HepG2 (cell line): ENCODE measurements around the gene IFIT5. TPM values are rescaled to one million over a fixed set of nuclear protein-coding genes. Genes with fewer than 3 reads are reported as not detected.

Experiments
- HNRNPH1 ChIP-seq: fragments of 200-400 bp; formaldehyde crosslinking; optimal IDR thresholded peaks from 2 replicates; pipeline ENCODE3; 2017; ENCODE audit warnings: mild to moderate bottlenecking, low read depth, low read length
- NCOA1 ChIP-seq: sonication (generic); formaldehyde crosslinking; IDR thresholded peaks from 2 replicates; pipeline ENCODE4 v1.9.0; 2021; ENCODE audit warnings: missing genetic modification reagents
- PHF20 ChIP-seq: sonication (generic); formaldehyde crosslinking; IDR thresholded peaks from 2 replicates; pipeline ENCODE4 v1.5.0; 2020; ENCODE audit warnings: mild to moderate bottlenecking, missing genetic modification reagents
- PLRG1 ChIP-seq: fragments of 450-650 bp; conservative IDR thresholded peaks from 2 replicates; pipeline ENCODE4 v1.6.1; 2016
- PLSCR1 ChIP-seq: sonication (generic); formaldehyde crosslinking; IDR thresholded peaks from 2 replicates; pipeline ENCODE4 v1.5.0; 2020; ENCODE audit warnings: missing genetic modification reagents, mild to moderate bottlenecking, borderline replicate concordance
- ZFAT ChIP-seq: sonication (generic); formaldehyde crosslinking; conservative IDR thresholded peaks from 2 replicates; pipeline ENCODE4 v1.8.1; 2023; ENCODE audit warnings: missing genetic modification reagents, inconsistent platforms
- ZNF275 ChIP-seq: sonication (generic); formaldehyde crosslinking; IDR thresholded peaks from 2 replicates; pipeline ENCODE4 v1.8.0; 2022; ENCODE audit warnings: missing genetic modification reagents, mild to moderate bottlenecking, inconsistent platforms, borderline replicate concordance
- ZNF281 ChIP-seq: sonication (generic); formaldehyde crosslinking; IDR thresholded peaks from 2 replicates; pipeline ENCODE4 v1.4.0; 2020; ENCODE audit warnings: missing genetic modification reagents, borderline replicate concordance
- ZNF563 ChIP-seq: sonication (generic); formaldehyde crosslinking; IDR thresholded peaks from 2 replicates; pipeline ENCODE4 v1.8.0; 2022; ENCODE audit warnings: mild to moderate bottlenecking, moderate library complexity, missing genetic modification reagents
- ZNF598 ChIP-seq: sonication (generic); formaldehyde crosslinking; IDR thresholded peaks from 2 replicates; pipeline ENCODE4 v1.5.1; 2020; ENCODE audit warnings: mild to moderate bottlenecking, missing genetic modification reagents, borderline replicate concordance
- ZNF687 ChIP-seq: sonication (generic); formaldehyde crosslinking; IDR thresholded peaks from 2 replicates; pipeline ENCODE4 v1.5.1; 2020; ENCODE audit warnings: mild to moderate bottlenecking, missing genetic modification reagents, moderate library complexity
- ZNF749 ChIP-seq: sonication (generic); formaldehyde crosslinking; IDR thresholded peaks from 2 replicates; pipeline ENCODE4 v1.8.0; 2022; ENCODE audit warnings: mild to moderate bottlenecking, missing genetic modification reagents, moderate library complexity, borderline replicate concordance
- ZNF879 ChIP-seq: sonication (generic); formaldehyde crosslinking; IDR thresholded peaks from 2 replicates; pipeline ENCODE4 v1.8.1; 2023; ENCODE audit warnings: missing genetic modification reagents
- polyA plus RNA-seq, 8 experiments: library from polyadenylated mRNA; depleted of rRNA in 3 of 8; stranded (reverse) in 7 of 8; unstranded in 1 of 8; fragments of >200 nt; fragmentation: Illumina TruSeq in 4 of 8; extraction: Trizol in 4 of 8; gene quantifications; 2 replicates each; pipeline versions ENCODE4 v1.2.1 to v1.2.3, GENCODE V29; 2011 to 2016; ENCODE audit warnings: low read depth in 4 of 8, missing spikeins in 1 of 8, mixed read lengths in 1 of 8; ENCODE audit not compliant: insufficient read depth in 1 of 8
- total RNA-seq, 5 experiments: library from RNA; depleted of rRNA; stranded (reverse); fragments of >200 nt; fragmentation: Illumina TruSeq; extraction: Trizol; gene quantifications; 2 replicates each; pipeline ENCODE4 v1.2.3, GENCODE V29; 2016; ENCODE audit warnings: low read depth in 1 of 5
- TF ChIP-seq, protein P1 (sequence below): sonication (generic); formaldehyde crosslinking; IDR thresholded peaks from 2 replicates; pipeline ENCODE4 v1.8.0; 2022; ENCODE audit warnings: mild to moderate bottlenecking, missing genetic modification reagents, moderate library complexity
- TF ChIP-seq, protein P2 (sequence below): sonication (generic); formaldehyde crosslinking; IDR thresholded peaks from 2 replicates; pipeline ENCODE4 v1.8.0; 2022; ENCODE audit warnings: missing genetic modification reagents, mild to moderate bottlenecking, moderate library complexity, borderline replicate concordance

The IFIT5 gene
- total and polyA plus RNA-seq, 2 of the 13 experiments (the other 11 are each of a cell fraction or from before 2014, with no cell fraction given), result 2.2 to 8.3 TPM

DNA sequence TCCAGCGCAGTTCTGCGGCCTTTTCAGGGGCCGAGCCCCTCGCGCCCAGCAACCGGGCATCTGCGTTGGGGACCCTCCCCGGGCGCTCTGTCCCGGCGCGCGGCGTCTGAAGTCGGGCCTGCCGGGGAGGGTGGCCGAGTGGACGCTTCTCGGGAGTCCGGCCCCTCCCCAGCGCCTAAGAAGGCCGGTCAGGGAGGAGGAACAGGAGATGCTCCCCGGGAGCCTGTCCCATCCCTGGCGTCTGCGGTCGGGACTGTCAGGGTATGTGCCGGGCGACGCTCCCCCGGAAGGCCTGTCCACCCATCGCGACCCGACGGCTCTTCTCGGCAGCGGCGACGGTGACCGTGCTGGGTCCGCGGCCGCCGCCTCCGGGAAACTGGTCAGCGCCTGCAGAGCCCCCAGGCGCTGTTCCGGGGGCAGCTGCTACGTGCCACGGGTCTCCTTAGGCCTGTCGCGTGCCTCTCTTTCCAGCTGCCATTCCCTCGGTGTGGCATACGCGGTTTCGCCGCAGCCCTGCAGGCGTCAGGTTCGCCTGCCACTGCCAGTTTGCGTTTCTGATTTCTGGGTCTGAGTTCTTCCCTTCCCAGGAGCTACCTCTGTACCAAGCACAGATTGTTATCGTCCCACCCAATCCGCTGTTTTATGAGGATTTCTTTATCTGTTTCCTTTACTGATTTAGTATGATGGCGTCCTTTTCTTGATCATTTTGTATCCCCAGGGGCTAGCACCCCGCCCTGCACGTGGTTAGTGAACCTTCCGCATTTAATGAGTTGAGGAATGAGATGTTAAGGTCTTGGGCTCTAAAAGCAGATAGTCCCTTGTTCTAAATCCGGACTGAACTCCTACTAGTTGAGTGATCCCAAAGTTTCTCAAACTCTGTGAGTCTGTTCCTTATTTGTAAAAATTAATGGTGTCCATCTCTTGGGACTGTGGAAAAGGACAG lies 782 bp downstream of the IFIT5 start (continued):
- TF ChIP-seq PLRG1 (no peak), ZNF749 (CRISPR knock-in tag) (no peak), ZNF275 (no peak), ZNF563 (0 out of 2 replicates have a peak, but pooled peaks have one; percentile 4), PHF20 (CRISPR knock-in tag) (peak; percentile 53; the same call in 1 of the 2 replicates), ZNF879 (no peak; the same call in 1 of the 2 replicates), ZNF598 (no peak), ZNF281 (CRISPR knock-in tag) (no peak), ZNF687 (CRISPR knock-in tag) (peak; percentile 95), HNRNPH1 (no peak), NCOA1 (CRISPR knock-in tag) (no peak), ZFAT (CRISPR knock-in tag) (peak; percentile 31), PLSCR1 (no peak)
- TF ChIP-seq, protein P1, sequence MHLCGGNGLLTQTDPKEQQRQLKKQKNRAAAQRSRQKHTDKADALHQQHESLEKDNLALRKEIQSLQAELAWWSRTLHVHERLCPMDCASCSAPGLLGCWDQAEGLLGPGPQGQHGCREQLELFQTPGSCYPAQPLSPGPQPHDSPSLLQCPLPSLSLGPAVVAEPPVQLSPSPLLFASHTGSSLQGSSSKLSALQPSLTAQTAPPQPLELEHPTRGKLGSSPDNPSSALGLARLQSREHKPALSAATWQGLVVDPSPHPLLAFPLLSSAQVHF (CRISPR knock-in tag), result no peak
- TF ChIP-seq, protein P2, sequence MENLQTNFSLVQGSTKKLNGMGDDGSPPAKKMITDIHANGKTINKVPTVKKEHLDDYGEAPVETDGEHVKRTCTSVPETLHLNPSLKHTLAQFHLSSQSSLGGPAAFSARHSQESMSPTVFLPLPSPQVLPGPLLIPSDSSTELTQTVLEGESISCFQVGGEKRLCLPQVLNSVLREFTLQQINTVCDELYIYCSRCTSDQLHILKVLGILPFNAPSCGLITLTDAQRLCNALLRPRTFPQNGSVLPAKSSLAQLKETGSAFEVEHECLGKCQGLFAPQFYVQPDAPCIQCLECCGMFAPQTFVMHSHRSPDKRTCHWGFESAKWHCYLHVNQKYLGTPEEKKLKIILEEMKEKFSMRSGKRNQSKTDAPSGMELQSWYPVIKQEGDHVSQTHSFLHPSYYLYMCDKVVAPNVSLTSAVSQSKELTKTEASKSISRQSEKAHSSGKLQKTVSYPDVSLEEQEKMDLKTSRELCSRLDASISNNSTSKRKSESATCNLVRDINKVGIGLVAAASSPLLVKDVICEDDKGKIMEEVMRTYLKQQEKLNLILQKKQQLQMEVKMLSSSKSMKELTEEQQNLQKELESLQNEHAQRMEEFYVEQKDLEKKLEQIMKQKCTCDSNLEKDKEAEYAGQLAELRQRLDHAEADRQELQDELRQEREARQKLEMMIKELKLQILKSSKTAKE, result no peak; the same call in 1 of the 2 replicates
